ENCODE results near the gene CC2D2B. TPM values are rescaled to one million over a fixed set of nuclear protein-coding genes. Genes with fewer than 3 reads are reported as not detected.
"Not testable (repeated sequence)": the region's sequence is repeated elsewhere in the genome, so short reads cannot be mapped to it uniquely, and the experiment has no call there.

Gene CC2D2B
- total and polyA plus RNA-seq, 10 donors: 0.26 to 7.1 (median 2.8) TPM

DNA sequence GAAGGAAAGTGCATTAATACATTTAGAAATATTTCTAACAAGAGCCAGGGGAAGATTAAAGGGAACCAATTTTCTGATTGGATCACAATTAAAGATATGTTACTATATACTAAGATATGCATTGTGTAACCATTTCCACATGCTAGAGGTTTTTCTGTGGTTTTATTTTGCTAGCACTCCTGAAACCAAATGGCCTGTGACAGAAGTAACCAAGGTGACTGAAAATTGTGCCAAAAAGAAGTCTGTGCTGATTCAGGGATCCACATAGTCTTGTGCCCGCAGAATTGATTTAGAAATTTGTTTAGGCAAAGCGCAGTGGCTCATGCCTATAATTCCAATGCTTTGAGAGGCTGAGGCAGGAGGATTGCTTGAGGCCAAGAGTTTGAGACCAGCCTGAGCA lies 1.8 kb downstream of the CC2D2B start:
- 88 to 100% (median 98%) methylated on average over 2 of the region's 2 CpGs for WGBS, 5 donors

DNA sequence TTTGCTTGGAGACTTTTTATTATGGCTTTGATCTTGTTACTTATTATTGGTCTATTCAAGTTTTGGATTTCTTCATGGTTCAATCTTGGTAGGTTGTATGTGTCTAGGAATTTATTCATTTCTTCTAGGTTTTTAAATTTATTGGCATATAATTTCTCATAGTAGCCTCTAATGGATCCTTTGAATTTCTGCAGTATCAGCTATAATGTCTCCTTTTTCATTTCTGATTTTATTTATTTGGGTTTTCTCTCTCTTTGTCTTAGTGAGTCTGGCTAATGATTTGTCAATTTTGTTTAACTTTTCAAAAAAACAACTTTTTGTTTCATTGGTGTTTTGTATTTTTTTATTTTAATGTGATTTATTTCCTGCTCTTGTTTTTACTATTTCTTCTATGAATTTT lies 8.3 kb downstream of the CC2D2B start:
- H3K27me3 ChIP-seq (replicated peaks in 1 of 7); H3K9me3 ChIP-seq; H3K36me3 ChIP-seq; intact Hi-C loops (cut with DNase I; ENCODE audit: low total_unique reads); H3K27ac ChIP-seq; H3K4me1 ChIP-seq; DNase-seq; H3K4me3 ChIP-seq: not testable (repeated sequence)

More for the DNA sequence above, 1.8 kb downstream of the CC2D2B start:
- TF ChIP-seq, protein P1, sequence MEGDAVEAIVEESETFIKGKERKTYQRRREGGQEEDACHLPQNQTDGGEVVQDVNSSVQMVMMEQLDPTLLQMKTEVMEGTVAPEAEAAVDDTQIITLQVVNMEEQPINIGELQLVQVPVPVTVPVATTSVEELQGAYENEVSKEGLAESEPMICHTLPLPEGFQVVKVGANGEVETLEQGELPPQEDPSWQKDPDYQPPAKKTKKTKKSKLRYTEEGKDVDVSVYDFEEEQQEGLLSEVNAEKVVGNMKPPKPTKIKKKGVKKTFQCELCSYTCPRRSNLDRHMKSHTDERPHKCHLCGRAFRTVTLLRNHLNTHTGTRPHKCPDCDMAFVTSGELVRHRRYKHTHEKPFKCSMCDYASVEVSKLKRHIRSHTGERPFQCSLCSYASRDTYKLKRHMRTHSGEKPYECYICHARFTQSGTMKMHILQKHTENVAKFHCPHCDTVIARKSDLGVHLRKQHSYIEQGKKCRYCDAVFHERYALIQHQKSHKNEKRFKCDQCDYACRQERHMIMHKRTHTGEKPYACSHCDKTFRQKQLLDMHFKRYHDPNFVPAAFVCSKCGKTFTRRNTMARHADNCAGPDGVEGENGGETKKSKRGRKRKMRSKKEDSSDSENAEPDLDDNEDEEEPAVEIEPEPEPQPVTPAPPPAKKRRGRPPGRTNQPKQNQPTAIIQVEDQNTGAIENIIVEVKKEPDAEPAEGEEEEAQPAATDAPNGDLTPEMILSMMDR (IDR thresholded peaks at IDR 0.05 in 8 of 11, conservative IDR thresholded peaks at IDR 0.05 in 3 of 11): no peak
- TF ChIP-seq POLR2AphosphoS5 (IDR thresholded peaks at IDR 0.05): no peak
- TF ChIP-seq POLR2A (IDR thresholded peaks at IDR 0.05): no peak
- H3K4me3 ChIP-seq: no peak overlapping the region
- no peaks in the 10 kb centered on the region for H3K36me3 ChIP-seq
- no peak for DNase-seq
- H3K9me3 ChIP-seq: no peaks in the 10 kb centered on the region
- H3K4me1 ChIP-seq: peaks cover 4 to 21% (median 10%) of the 10 kb centered on the region in 6 donors
- intact Hi-C loops (cut with DNase I; ENCODE audit: low total_unique reads): no loop called here
- no peak overlapping the region for H3K27ac ChIP-seq
- no peaks in the 10 kb centered on the region for H3K27me3 ChIP-seq (replicated peaks in 1 of 7)

DNA sequence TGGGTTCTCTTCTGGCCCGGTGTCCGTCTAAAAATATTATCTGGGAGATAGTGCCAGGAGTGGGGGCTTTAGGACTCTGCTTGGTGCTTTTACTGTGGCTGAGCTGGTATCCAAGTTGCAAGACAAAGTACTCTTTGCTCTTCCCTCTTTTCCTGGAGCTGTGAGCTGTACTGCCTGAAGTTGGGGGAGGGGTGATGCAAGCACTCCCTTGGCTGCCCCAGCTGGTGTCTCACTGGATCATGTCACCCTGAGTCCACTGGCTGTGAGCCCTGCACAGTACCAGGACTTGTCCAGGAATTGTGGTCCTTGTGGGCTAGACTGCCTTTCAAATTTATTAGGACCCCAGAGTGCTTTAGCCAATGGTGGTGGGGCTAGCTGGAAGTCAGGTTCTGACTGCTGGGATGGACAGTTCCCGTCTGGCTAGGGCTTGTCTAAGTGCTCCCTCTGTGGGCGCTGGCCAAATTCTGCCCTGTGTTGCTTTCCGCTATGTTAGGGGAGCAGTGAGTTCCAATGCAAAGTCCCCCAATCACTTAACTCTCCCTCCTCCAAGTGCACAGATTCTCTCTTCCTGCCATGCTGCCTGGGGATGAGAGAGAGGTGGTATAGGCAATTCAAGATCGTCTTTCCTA lies 13.1 kb downstream of the CC2D2B start:
- intact Hi-C loops (cut with DNase I; ENCODE audit: low total_unique reads): no loop called here
- no peak overlapping the region for H3K4me3 ChIP-seq
- DNase-seq: no peak
- 86 to 98% (median 89%) methylated on average over 6 of the region's 6 CpGs for WGBS, 5 donors
- no peaks in the 10 kb centered on the region for H3K36me3 ChIP-seq
- no peaks in the 10 kb centered on the region for H3K27me3 ChIP-seq (replicated peaks in 1 of 7)
- TF ChIP-seq, protein P1 (IDR thresholded peaks at IDR 0.05 in 8 of 11, conservative IDR thresholded peaks at IDR 0.05 in 3 of 11): no peak
- TF ChIP-seq POLR2A (IDR thresholded peaks at IDR 0.05) (no peak), POLR2AphosphoS5 (IDR thresholded peaks at IDR 0.05) (no peak)
- H3K9me3 ChIP-seq: no peaks in the 10 kb centered on the region
- H3K27ac ChIP-seq: no peak overlapping the region
- H3K4me1 ChIP-seq: no peaks in the 10 kb centered on the region

DNA sequence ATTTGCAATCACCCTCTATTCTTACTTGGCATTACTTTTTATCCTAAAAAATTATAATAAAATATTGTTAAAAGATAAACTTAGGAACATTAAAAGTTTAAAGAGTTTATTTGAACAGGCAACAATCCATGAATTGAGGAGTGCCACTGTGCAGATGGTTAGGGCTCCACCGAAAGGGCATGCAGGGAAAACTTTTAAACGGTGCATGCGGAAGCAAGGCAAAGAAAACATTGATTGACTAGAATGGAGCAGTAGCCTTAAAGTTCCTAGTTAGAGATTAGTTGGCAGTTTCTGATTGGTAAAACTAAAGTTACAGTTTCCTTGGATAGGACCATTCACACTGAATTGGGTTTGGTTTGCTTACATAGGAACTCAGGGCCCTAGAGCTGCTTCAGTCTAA lies 17.3 kb downstream of the CC2D2B start:
- DNase-seq: no peak
- 91 to 93% (median 92%) methylated on average over 3 of the region's 3 CpGs for WGBS, 5 donors
- no peaks in the 10 kb centered on the region for H3K27me3 ChIP-seq (replicated peaks in 1 of 7)
- no peaks in the 10 kb centered on the region for H3K9me3 ChIP-seq
- H3K27ac ChIP-seq: no peak overlapping the region
- H3K4me3 ChIP-seq: no peak overlapping the region
- no peak for TF ChIP-seq POLR2A (IDR thresholded peaks at IDR 0.05)
- TF ChIP-seq, protein P1 (IDR thresholded peaks at IDR 0.05 in 8 of 11, conservative IDR thresholded peaks at IDR 0.05 in 3 of 11): no peak
- no peak for TF ChIP-seq POLR2AphosphoS5 (IDR thresholded peaks at IDR 0.05)
- no peaks in the 10 kb centered on the region for H3K36me3 ChIP-seq
- intact Hi-C loops (cut with DNase I; ENCODE audit: low total_unique reads): no loop called here
- no peaks in the 10 kb centered on the region for H3K4me1 ChIP-seq

DNA sequence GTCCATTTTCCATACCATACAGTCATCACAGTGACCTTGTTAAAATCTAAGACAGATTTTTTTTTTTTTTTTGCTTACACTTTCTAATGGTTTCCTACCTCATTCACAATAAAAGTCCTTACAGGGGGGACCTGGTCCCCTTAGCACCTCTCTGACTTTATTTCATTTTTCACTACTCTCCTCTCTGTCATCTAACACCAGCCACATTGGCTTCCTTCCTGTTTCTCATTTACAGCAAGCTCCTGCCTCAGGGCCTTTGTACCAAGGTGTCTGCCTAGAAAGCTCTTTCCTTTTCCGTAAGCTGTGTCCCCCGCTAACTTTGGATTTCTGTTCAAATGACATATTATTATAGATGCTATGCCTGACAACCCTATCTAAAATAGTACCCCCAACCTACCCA lies 27.7 kb downstream of the CC2D2B start:
- Histone ChIP-seq H3K27ac (no peak overlapping the region), H3K4me3 (no peak overlapping the region), H3K9me3 (peaks cover 0 to 31% (median 13%) of the 10 kb centered on the region in 8 donors), H3K4me1 (peaks cover 0 to 6% (median 0%) of the 10 kb centered on the region in 6 donors), H3K36me3 (peaks cover 0 to 7% (median 0%) of the 10 kb centered on the region in 6 donors), H3K27me3 (replicated peaks in 1 of 7) (no peaks in the 10 kb centered on the region)
- WGBS, 5 donors: 52 to 64% (median 62%) methylated on average over 2 of the region's 2 CpGs
- no peak for DNase-seq
- TF ChIP-seq POLR2AphosphoS5 (IDR thresholded peaks at IDR 0.05): no peak
- TF ChIP-seq, protein P1 (IDR thresholded peaks at IDR 0.05 in 8 of 11, conservative IDR thresholded peaks at IDR 0.05 in 3 of 11): no peak
- no peak for TF ChIP-seq POLR2A (IDR thresholded peaks at IDR 0.05)
- intact Hi-C loops (cut with DNase I; ENCODE audit: low total_unique reads): no loop called here

Measured in spleen (tissue), 11 donors.